NCI-H748 (cell line): ENCODE results near the gene GOLGA8K.
"Not testable (repeated sequence)": the region's sequence is repeated elsewhere in the genome, so short reads cannot be mapped to it uniquely, and the experiment has no call there.

Experiments used
- DNase-seq: peaks from one replicate; lab custom pipeline; 2025; ENCODE audit not compliant: unreplicated experiment; lab: John Stamatoyannopoulos, UW

The GOLGA8K gene, protein sequence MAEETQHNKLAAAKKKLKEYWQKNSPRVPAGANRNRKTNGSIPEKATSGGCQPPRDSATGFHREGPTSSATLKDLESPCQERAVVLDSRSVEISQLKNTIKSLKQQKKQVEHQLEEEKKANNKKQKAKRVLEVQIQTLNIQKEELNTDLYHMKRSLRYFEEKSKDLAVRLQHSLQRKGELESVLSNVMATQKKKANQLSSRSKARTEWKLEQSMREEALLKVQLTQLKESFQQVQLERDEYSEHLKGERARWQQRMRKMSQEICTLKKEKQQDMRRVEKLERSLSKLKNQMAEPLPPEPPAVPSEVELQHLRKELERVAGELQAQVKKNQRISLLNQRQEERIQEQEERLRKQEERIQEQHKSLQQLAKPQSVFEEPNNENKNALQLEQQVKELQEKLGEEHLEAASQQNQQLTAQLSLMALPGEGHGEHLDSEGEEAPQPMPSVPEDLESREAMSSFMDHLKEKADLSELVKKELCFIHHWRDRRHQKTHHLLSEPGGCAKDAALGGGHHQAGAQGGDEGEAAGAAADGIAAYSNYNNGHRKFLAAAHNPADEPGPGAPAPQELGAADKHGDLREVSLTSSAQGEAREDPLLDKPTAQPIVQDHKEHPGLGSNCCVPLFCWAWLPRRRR

DNA sequence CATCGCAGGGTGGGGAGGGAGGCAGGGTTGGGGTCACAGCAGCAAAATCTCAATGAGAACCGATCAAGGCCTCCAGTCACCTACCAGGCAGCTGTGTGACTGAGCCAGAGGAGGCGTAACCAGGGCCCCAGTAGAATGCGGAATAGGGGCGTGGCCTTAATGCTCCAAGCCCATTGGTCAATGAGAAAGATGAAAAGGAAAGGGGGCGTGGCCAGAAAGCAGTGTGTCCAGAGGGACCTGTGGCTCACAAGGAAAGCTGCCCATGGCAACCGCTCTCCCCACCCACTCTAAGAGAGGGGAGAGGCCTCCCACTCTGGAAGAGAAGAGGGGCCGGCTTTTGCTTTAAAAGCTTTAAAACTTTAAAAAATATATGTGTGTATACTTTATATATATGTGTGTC is at the start of gene GOLGA8K:
Gene GOLGA8K (minus strand): TSS at position 101 of the 400 bp plus-strand sequence. CDS start 98 bp downstream, at position 3.
- DNase-seq: not testable (repeated sequence)

DNA sequence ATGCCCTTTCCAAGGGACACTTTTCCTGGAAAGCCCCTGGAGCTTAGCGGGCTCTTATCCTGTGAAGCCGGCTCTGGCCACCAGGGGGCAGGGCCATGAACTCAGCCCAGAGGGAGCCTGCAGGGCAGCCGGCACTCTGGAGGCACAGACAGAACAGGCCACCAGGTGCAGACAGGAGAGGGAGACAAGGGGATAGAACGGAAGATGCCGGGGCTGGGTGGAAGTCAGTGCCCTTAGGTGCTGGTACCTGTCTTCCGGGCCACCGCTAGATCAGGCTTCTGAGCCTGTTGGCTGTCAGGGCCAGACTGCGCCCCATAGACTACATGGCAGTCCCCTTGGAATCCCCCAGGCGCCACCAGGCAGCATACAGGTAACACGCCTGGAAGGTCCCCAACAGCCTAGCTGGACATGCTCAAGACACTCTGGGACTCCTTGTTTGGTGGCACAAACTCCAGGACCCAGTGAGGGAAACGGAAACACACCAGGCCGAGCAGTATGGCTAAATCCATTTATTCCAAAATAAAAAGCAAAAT is 37.4 kb upstream of the GOLGA8K start:
- DNase-seq: not testable (repeated sequence)

DNA sequence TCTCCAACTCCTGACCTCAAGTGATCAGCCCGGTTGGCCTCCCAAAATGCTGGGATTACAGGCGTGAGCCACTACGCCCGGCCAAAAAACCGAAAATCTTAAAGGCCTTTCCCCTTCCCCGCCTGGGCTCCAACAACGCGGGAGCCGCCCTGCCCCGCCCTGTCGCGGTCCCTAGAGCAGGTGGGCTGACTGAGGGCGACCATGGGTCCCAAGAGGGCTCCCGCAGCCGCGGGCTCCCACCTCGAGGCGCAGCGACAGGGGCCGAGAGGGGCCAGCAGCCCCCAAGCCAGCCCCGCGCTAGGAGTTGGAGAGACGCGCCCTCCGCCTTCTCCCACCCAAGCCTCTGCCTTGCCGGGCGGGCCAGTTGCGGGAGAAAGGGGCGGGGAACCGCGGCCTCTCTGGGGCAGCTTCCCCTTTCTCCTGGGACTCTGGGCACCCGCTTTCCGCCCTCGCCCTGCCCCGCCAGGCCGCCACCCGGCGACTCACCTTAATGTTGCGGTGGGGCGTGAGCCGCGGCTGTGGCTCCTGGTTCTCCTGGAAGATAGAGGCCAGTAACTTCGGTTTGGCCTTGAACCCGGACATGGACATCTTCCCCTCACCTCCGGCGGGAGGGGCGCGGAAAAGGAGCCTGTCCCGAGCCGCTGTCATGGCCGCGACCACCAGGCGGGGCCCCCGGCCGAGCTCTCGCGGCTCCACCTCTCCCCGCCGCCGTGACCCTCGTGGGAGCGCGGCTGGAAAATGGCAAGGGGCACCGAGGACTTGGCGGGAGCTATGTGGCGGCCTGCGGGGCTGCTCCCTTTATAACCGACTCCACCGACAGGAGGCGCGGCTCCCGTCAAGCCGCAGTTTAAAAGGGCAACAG is 31.2 kb upstream of the GOLGA8K start:
- DNase-seq: not testable (repeated sequence)

DNA sequence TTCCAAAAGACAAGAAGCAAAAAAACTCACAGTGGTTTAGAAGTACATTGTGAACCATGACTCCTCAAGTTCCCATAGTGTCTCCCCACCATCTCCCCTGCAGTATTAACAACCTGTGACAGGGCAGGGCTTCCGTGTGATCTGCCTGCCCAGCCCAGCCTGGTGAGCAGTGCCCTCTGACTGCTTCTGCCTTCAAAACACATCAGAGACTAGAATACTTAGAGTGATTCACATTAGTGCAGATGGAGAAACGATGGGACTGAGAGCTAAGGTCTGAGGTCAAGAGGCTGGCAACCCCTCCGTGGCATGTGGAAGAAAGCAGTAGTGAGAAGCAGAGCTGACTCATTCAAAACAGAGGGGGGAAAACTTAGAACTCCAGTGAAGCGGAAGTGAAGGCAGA is 24.5 kb upstream of the GOLGA8K start:
- DNase-seq: not testable (repeated sequence)

DNA sequence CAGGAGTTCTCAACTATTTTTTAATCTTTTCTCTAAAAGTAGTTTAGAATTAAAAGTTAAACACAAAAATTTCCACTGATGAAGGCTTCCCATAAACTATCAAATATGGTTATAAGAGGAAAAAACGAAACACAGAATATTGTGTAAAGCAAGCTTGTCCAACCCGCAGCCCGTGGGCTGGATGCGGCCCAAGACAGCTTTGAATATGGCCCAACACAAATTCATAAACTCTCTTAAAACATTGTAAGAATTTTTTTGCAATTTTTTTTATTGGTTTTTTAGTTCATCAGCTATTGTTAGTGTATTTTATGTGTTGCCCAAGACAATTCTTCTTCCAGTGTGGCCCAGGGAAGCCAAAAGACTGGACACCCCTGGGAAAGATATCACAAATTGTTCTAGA is 23.4 kb upstream of the GOLGA8K start:
- not testable (repeated sequence) for DNase-seq

DNA sequence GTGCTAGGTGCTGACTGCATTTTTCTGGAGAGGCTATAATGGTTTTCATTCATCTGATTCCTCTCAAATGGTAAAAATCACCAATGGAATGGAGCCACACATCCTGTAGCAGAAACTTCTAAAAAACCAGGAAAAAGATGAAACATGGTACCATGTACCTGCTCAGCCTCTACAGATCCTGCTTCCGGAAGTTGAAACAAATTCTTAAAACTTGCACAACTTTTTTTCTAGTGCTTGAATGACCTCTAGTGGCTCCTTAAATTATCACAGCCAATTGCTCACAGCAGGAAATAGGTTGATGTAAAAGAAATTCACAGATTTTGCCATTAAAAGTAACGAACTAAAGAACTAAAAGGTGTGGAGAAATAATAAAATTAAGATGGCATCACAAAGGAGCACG is 4.8 kb upstream of the GOLGA8K start:
- not testable (repeated sequence) for DNase-seq

DNA sequence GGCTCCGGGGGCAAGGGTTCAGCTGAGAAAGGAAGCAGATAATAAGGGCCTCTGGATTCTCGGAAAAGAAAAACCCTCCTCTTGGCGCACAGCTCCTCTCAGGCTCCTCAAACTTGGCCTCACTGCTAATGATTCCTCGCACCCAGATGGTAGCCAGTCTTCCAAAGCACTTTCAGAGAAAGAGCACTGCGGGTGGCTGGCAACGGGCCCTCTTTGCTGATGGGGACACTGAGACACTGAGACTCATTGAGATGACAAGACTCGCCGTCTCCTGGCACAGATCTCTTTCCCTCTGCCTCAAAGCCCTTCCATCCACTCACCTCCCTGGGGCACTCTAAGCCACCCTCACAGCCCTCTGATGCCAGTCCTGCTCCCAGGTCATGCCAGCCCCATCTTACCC is 6.6 kb downstream of the GOLGA8K start:
- DNase-seq: not testable (repeated sequence)

DNA sequence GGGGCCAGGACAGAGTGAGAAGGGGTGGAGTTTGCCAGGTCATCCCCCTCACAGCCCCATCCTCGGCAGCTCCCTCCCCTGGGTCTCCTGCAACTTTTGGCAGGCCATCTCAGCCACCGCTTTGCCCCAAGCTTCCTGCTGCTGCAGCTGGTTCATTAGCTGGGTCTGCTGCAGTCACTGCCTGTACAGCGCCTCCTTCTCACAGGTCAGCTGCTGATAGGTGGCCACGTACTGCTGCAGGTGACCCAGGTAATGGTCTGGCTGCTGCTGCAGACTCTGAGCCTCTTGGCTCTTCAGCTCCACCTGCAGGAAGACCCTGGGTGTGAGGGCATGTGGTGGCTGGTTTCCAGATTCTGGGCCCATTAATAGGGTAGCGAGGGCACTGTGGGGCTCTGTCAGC is 8.3 kb downstream of the GOLGA8K start:
- DNase-seq: not testable (repeated sequence)

DNA sequence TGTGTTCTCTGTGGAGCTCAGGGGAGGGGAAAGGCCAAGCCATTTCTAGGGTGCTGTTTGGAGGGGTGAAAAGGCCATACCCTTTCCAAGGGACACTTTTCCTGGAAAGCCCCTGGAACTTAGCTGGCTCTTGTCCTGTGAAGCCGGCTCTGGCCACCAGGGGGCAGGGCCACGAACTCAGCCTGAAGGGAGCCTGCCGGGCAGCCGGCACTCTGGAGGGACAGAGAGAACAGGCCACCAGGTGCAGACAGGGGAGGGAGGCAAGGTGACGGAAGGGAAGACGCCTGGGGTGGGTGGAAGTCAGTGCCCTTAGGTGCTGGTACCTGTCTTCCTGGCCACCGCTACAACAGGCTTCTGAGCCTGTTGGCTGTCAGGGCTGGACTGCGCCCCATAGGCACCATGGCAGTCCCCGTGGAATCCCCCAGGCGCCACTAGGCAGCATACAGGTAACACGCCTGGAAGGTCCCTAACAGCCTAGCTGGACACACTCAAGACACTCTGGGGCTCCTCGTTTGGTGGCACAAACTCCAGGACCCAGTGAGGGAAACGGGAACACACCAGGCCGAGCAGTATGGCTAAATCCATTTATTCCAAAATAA is 14.9 kb downstream of the GOLGA8K start:
- DNase-seq: not testable (repeated sequence)

DNA sequence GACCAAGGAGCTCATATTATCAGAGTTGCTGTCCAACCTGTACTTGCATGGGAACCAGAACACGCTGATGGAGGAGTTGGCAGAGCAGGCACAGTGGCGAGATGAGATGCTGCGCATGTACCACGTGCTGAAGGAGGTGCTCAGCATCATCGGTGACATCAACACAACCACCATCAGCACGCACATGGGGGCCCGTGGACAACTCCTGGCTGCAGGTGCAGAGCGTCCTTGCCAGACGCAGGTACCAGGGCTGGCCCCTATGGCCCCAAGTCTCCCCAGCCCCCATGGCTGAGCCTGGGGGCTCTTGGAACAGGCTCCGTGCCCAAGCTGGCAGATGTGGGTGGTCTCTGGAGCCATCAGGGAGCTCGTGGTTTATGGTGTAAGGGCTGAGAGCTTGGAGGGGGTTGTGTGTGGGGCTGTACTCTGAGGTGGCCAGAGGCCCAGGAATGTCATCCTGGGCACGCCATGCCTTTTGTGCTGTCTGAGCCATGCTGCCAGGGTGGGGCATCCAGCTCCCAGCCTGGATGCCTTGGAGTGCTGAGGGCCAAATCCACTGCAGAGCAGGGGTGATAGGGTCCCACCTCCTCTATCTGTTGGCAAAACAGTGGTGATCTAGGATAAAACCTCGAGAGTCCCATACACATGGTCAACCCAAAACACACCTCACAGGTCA is 17.1 kb downstream of the GOLGA8K start:
- DNase-seq: not testable (repeated sequence)

DNA sequence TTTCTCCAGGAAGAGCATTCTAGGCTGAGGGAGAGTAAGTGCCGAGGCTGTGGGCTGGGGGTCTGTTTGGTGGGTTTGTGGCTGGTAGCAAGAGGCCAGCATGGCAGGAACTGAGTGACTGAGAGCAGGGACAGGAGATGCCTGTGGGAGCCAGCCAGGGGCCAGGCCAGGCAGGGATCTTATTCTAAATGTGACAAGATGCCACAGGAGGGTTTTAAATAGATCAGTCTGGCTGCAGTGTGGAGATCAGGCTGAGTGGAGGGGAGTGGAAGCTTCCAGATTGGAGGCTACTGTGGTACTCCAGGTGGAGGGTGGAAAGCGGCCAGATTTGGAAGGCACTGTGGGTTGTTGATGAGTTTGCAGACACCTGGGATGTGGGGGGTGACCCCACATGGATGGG is 28.9 kb downstream of the GOLGA8K start:
- DNase-seq: not testable (repeated sequence)

DNA sequence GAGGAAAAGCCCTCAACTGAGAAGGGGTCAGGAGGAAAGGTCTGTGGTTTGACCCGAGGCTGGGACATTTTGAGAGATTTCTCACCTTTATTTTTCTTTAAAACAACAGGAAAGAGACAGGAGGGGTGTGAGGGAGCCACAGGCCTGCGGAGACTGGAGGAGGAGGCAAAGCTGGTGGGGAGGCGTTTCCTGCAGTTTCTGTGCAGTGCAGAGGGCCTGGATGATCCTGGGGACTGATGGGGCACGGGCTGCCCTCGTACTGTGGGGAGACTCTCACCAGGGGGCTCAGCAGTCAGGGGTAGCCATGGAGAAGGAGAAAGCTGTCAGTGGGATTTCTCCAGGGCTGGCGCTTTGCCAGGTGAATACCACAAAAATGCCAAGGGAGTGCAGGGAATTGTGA is 29.4 kb downstream of the GOLGA8K start:
- DNase-seq: not testable (repeated sequence)

DNA sequence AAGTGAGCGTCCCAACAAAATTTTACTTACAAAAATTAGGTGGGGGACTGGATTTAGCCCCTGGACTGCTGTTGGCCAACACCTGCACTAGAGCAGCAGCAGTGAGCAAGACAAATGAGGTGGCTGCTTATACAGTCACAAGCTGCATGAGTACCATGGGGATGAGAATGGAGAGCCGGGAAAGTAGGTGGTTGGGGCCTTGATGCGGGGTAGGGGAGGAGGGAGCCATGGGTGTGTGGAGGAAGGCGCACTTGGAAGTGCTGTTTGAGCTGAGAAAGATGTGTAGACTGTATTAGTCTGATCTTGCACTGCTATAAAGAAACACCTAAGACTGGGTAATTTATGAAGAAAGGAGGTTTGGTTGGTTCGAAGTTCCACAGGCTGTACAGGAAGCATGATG is 31.0 kb downstream of the GOLGA8K start:
- DNase-seq: not testable (repeated sequence)

DNA sequence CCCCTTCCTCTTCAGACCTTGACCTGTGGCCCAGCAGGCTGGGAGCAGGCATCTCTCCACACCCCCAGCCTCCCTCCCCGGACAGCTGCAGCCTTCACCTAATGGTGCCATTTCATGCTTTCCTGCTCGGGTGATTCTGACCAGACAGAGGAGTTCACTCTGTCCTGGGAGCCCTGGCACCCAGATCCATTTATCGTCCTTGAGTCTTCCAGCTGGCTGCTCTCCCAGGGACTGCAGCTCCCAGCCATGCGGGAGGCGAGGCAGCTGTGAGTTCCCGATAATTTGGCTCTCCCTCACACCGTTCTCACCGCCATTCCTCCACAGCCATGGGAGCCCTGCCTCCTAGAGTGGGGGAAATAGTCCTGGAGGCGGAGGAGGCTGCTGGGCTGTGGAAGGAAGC is 32.6 kb downstream of the GOLGA8K start:
- DNase-seq: not testable (repeated sequence)

DNA sequence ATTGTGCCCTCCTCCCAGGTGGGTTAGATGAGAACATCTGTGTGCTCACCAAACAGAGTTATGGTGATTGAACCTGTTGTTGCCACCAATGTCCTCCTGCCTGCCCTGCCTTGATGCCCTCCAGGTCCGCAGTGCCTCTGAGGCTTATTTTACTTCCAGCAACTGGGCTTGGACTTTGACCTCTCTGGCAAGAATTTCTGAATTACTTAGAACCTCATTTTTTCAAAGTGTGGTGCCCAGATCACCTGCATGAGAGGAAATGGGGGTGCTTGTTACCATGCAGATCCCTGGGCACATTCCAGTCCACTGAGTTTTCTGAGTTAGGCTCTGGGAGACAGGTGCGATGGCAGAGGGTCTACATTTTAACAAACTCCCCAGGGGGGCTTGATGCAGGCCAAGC is 33.0 kb downstream of the GOLGA8K start:
- DNase-seq: not testable (repeated sequence)

DNA sequence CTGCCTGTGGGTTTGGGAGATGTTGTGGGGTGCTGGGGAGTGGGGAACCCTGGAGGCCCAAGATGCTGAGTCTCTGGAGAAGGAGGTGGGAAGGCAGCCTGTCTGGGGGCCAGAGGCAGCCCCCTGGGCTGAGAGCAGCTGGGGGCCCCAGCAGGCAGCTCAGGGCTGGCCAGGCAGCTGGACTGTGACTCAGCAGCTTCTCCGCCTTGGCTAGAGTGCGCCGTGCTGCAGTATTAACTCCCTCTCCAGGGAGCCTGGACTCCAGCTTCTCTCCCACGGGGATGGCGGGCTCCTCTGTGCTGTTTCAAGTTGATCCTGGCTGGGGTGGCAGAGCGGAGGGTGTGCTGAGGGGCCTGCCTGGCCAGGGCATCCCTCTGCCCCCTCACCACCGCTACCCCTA is 36.6 kb downstream of the GOLGA8K start:
- not testable (repeated sequence) for DNase-seq

DNA sequence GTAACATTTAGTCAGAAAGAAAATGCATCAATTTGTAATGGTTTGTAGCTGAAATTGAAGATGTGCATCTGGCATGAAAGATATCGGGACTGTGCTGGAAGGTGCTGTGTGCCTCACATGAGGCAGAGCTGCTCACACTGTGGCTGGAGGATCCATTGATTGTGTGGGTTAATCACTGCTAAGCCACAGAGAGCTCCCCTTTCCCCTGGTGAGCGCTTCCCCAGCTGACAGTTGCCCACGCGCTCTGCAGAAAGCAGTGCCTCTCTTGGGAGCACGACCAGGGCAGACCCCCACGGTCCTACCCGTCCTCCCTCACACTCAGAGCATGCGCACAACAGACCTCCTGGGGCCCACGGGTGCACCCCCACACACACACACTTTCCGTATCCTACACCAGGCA is 37.1 kb downstream of the GOLGA8K start:
- DNase-seq: not testable (repeated sequence)

DNA sequence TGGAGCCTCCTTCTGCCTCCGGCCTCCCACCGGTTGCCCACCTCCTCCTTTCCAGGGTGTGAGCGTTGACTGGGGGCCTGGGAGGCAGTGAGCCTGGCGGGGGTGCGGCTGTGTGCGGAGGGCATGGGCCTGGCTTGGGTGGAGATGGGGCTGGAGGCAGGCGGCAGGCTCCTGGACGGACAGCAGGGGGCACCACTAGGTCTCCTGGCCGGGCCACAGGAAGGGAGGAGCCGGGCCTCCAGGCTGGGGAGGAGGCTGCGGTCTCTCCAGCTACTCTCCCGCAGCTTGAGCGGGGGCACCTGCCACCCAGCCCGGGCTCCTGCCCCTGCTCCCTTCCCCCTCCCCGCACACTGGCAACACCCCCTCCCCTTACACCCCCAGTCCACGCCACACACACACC is 38.1 kb downstream of the GOLGA8K start:
- DNase-seq: not testable (repeated sequence)

DNA sequence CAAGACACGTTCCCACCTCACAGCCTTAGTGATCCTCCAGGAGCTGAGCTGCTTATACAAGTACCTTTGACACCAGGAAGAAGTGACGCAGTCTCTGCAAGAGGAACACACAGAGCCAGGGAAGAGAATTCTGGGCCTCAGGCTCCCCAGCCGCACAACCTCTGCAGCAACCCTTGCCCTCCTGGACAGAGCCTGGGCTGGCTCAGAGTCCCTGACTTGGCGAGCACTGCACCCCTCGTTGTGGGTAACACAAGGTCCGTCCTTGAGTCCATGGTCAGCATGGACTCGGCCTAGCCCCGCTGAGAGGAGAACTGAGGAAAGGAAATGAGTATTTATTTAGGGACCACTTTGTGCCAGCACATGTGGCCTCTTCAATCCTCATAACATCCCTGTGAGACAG is 39.6 kb downstream of the GOLGA8K start:
- not testable (repeated sequence) for DNase-seq

DNA sequence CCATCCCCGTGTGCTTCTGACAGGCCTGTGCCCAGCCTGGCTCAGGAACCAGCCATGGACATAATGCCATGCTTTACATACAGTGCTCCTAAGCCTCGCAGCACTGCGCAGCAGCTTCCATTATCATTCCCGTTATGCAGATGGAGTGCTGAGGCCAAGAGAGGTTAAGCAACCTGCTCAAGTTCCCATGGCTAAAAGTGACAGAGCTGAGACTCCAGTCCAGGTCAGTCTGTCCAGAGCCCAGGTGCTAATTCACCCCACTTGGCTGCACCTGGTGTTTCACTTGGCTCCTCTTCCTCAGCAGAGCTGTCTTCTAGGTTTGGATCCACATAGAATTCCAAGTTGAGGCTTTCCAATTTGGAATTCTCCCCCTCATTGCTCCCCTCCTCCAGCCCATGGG is 41.4 kb downstream of the GOLGA8K start:
- DNase-seq: not testable (repeated sequence)
